Left ventricle myocardium inferior (tissue), 1 donor: ENCODE results near the gene ZYG11B. TPM values are rescaled to one million over a fixed set of nuclear protein-coding genes. Genes with fewer than 3 reads are reported as not detected.
A peak's percentile ranks its signal among the peaks of the same experiment; 100 is the strongest.
"Not testable (repeated sequence)": the region's sequence is repeated elsewhere in the genome, so short reads cannot be mapped to it uniquely, and the experiment has no call there.

Experiments
- DNase-seq: peaks from one replicate; pipeline ENCODE4 v3.0.0-alpha.2; 2020
- H3K27ac ChIP-seq: fragments of 200-600 bp; replicated peaks from 2 replicates; pipeline ENCODE4 v1.8.0; 2021
- H3K27me3 ChIP-seq: fragments of 200-600 bp; 2 replicates; pipeline ENCODE4 v1.8.0; 2021; ENCODE audit warnings: low read depth
- H3K36me3 ChIP-seq: fragments of 200-600 bp; 2 replicates; pipeline ENCODE4 v1.8.0; 2021
- H3K4me1 ChIP-seq: fragments of 200-600 bp; 2 replicates; pipeline ENCODE4 v1.8.0; 2021
- H3K4me3 ChIP-seq: fragments of 200-600 bp; 2 replicates; pipeline ENCODE4 v1.8.0; 2021; ENCODE audit warnings: mild to moderate bottlenecking, moderate library complexity
- H3K9me3 ChIP-seq: fragments of 200-600 bp; replicated peaks from 2 replicates; pipeline ENCODE4 v1.8.0; 2021
- intact Hi-C: fragments of 100-400 bp; cut with micrococcal nuclease; formaldehyde crosslinking; loops from one replicate; pipeline ENCODE4 v1.11.0; 2022
- total RNA-seq: library from RNA; stranded (reverse); fragmentation: NEBNext Ultra II Directional; extraction: Animal tissue kit (Norgen Biotek cat#: 25700); gene quantifications from one replicate; pipeline ENCODE4 v1.2.1, GENCODE V29; 2021
- TF ChIP-seq, protein P1 (sequence below): fragments of 200-600 bp; IDR thresholded peaks from 2 replicates; pipeline ENCODE4 v1.8.0; 2021; ENCODE audit warnings: antibody characterized with exemption, mild to moderate bottlenecking, borderline replicate concordance
- donor health status: DM: no; HTN: yes; CAD: no; lungs with severe emphysema.

ZYG11B gene
- total RNA-seq, 1 donor from 2014 or later: 68.3 TPM

DNA sequence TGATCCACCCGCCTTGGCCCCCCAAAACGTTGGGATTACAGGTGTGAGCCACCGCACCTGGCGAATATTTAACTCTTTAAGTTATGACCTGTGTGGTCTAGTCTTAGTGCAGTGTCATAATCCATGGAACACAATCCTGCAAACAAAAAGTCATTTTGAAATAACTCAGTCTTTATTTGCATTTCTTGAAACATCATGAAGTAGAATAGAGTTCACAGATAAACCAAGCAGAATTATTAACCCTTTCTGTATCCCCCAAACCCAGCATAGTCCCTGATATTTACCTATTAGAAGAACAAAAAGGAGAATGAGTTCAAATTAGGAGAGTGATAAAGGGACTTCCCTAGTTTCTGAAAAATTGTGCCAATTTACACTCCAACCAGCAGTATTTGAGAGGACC, 19.9 kb downstream of the ZYG11B start:
- Histone ChIP-seq H3K4me1 (peaks cover 78% of the 10 kb centered on the region), H3K4me3 (no peak overlapping the region), H3K9me3 (no peaks in the 10 kb centered on the region), H3K27ac (no peak overlapping the region), H3K27me3 (no peaks in the 10 kb centered on the region), H3K36me3 (no peaks in the 10 kb centered on the region)
- TF ChIP-seq, protein P1, sequence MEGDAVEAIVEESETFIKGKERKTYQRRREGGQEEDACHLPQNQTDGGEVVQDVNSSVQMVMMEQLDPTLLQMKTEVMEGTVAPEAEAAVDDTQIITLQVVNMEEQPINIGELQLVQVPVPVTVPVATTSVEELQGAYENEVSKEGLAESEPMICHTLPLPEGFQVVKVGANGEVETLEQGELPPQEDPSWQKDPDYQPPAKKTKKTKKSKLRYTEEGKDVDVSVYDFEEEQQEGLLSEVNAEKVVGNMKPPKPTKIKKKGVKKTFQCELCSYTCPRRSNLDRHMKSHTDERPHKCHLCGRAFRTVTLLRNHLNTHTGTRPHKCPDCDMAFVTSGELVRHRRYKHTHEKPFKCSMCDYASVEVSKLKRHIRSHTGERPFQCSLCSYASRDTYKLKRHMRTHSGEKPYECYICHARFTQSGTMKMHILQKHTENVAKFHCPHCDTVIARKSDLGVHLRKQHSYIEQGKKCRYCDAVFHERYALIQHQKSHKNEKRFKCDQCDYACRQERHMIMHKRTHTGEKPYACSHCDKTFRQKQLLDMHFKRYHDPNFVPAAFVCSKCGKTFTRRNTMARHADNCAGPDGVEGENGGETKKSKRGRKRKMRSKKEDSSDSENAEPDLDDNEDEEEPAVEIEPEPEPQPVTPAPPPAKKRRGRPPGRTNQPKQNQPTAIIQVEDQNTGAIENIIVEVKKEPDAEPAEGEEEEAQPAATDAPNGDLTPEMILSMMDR: no peak
- DNase-seq: no peak
- intact Hi-C loops: no loop called here

DNA sequence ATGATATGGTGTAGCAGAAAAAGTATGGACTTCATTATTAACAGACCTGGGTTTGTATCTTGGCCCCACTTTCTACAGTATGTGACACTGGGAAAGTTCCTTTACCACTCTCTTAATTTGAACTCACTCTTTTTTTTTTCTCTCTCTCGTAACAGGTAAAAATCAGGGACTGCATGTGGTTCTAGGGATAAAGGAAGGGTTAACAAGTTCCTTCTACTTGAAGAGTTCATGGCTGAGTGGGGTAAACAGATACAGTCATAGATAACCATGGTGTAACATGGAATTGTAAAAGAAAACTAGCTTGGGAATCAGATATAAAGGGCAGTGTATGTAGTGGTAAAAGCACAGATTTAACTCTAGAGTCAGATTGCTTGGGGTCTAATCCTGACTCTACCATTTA, 21.2 kb downstream of the ZYG11B start:
- no peak overlapping the region for H3K4me3 ChIP-seq
- peaks cover 86% of the 10 kb centered on the region for H3K4me1 ChIP-seq
- intact Hi-C loops: no loop called here
- no peaks in the 10 kb centered on the region for H3K27me3 ChIP-seq
- H3K36me3 ChIP-seq: no peaks in the 10 kb centered on the region
- TF ChIP-seq, protein P1: no peak
- no peak for DNase-seq
- no peaks in the 10 kb centered on the region for H3K9me3 ChIP-seq
- no peak overlapping the region for H3K27ac ChIP-seq

DNA sequence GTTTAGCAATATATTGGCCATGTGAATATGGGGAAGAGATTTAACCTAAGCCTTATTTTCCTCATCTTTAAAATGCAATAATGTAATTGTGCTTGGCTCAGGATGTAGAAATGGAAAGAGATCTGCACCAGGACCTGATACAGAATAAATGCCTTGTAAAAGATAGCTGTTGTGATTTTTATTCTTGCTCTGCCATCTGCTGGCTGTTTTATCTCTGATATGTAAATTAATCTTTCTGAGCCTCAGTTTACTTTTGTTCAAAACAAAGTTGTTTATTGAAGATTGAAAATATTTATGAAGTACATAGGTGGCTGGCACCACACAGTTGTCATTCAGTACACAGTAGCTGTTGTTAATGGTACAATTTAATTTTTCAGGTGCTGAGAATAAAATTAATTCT, 21.9 kb downstream of the ZYG11B start:
- Histone ChIP-seq H3K9me3 (no peaks in the 10 kb centered on the region), H3K4me3 (no peak overlapping the region), H3K36me3 (no peaks in the 10 kb centered on the region), H3K27me3 (no peaks in the 10 kb centered on the region), H3K27ac (no peak overlapping the region), H3K4me1 (peaks cover 91% of the 10 kb centered on the region)
- TF ChIP-seq, protein P1: peak; percentile 35
- intact Hi-C loops: no loop called here
- no peak for DNase-seq

DNA sequence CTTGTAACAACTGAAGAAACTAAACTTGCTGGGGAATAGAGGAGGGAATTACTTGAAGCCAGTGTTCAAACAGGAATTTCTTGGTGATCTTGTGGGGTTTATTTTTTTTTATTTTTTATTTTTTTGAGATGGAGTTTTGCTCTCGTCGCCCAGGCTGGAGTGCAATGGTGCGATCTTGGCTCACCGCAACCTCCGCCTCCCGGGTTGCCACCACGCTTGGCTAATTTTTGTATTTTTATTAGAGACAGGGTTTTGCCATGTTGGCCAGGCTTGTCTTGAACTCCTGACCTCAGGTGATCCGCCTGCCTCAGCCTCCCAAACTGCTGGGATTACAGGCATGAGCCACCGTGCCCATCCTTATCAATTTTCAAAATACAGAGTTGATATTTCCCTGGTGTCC, 23.2 kb downstream of the ZYG11B start:
- H3K9me3 ChIP-seq, DNase-seq, H3K27me3 ChIP-seq, H3K4me3 ChIP-seq, H3K36me3 ChIP-seq, H3K27ac ChIP-seq, intact Hi-C loops: not testable (repeated sequence)
- peaks cover 80% of the 10 kb centered on the region for H3K4me1 ChIP-seq

GRCh38 chr1:52750139-52750538, 23.9 kb downstream of the ZYG11B start:
- H3K9me3 ChIP-seq, H3K27me3 ChIP-seq, intact Hi-C loops, H3K4me3 ChIP-seq, DNase-seq, H3K36me3 ChIP-seq, H3K27ac ChIP-seq: not testable (repeated sequence)
- peaks cover 74% of the 10 kb centered on the region for H3K4me1 ChIP-seq

GRCh38 chr1:52751589-52752483, 25.6 kb downstream of the ZYG11B start:
- TF ChIP-seq, protein P1: no peak
- peak overlapping the region; percentile 60 for H3K27ac ChIP-seq
- H3K36me3 ChIP-seq: peaks cover 4% of the 10 kb centered on the region
- H3K4me1 ChIP-seq: peaks cover 65% of the 10 kb centered on the region
- no peaks in the 10 kb centered on the region for H3K27me3 ChIP-seq
- no peaks in the 10 kb centered on the region for H3K9me3 ChIP-seq
- no peak overlapping the region for H3K4me3 ChIP-seq
- intact Hi-C loops: no loop called here
- no peak for DNase-seq
